H4 (cell line): ENCODE data around the gene PDGFD. TPM values are rescaled to one million over a fixed set of nuclear protein-coding genes. Genes with fewer than 3 reads are reported as not detected.
A peak's percentile ranks its signal among the peaks of the same experiment; 100 is the strongest.

ENCODE experiments used
- DNase-seq: peaks from one replicate; pipeline ENCODE4 v3.0.0-alpha.2; 2015; ENCODE audit warnings: low spot score
- total RNA-seq: library from RNA; depleted of rRNA; stranded (reverse); fragments of >200 nt; shearing (Covaris generic); gene quantifications from 2 replicates; pipeline ENCODE4 v1.2.3, GENCODE V29; 2014

The PDGFD gene
- total RNA-seq, 1 experiment from 2014 or later = 5.3 TPM

DNA sequence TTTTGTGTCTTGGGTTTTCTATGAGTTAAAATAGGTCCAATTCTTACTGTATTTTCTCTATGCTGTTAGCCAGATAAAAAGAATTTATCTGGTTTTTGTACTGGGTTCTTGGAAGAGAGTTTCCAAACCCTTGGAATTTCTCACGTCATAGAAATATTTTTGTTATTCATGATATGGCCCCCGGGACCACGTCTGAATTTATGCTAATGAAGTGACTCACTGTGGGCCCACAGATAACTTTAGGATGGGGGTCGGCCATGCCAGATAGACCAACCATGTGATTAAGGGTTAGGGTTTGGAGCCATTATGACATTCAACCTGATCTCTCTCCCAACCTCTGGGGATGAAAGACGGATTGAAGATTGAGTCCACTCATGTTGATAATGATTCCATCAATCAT lies 163.1 kb downstream of the PDGFD start:
- no peak for DNase-seq

DNA sequence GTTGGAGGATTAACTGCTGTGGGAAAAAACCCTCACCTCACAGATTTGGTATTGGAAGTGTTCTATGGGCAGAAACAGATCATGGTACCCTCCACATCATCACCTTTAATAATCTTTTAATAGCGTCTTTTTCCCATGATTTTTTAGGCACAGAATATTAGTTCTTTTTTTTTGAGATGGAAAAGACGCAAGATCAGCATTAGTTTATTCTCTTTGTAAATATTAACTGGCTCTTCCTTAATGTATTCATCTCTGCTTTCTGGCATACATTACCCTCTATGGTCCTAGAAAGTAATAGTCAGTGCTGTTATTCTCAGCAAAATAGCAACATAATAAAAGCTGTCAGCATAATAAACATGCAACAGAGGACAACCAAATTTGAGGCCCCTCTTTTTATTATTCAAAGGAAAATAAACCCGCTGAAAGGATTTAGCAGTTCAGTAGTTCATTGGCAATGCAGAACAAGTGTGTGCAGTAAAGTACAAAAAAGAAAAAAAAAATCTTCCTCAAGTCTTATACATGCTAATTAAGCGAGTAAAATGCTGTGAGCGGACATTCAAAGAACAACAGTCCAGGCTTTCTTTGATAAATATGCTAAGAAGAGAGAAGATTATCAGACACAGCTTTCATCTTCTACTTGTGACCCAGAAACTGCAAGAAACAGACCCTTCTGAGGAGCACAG lies 165.0 kb downstream of the PDGFD start:
- no peak for DNase-seq

DNA sequence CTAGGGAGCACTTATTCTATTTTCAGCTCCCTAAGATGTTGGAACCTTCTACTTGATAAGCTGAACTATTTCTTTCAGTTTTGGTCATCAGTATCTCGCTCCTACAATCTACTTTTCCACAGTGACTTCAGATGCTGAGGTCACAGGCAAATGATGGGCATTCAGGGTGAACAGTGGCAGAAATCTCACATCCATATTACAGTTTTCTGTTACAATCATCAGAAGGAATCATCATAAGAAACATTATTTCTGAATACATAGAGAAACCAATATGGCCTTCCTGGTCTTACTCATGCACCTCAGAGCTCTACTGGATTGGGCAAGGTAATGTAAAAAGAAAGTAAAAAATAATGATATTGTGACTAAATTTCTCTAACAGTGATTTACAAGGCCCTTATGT lies 166.9 kb downstream of the PDGFD start:
- DNase-seq = no peak

DNA sequence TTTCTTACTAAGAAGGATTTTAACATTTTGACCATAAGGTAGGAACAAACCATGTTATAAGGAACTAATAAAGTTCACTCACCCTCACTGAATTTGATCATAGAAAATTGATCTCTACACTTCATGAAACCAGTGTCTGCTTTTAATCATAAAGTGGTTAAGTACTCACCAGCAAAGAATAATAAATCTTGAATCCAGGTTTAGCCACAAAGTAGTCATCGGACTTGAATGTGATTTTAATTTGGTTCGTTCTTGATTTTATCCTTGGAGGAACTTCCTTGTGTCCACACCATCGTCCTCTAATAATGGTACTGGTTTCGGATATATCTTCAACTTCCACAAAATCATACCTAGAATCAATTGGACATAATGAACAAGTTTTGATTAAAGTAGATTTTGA lies 168.1 kb downstream of the PDGFD start:
- DNase-seq = no peak

DNA sequence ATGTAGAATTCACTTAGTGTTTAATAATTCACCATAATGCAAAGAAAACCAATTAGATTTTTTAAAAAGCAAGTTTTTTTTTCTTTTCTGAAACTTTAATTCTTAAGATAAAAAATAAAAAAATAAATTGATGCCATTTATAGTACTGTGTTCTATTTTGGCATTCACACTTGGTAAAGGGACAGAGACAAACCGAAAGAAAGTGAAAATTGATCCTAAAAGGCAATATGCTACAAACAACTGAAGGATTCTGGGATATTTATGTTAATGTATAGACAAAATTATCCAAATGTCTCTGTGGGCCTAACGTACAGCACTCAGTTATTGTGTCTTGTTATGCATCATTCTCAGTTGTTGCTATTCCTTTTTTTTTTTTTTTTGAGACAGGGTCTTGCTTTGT lies 169.4 kb downstream of the PDGFD start:
- DNase-seq = no peak

DNA sequence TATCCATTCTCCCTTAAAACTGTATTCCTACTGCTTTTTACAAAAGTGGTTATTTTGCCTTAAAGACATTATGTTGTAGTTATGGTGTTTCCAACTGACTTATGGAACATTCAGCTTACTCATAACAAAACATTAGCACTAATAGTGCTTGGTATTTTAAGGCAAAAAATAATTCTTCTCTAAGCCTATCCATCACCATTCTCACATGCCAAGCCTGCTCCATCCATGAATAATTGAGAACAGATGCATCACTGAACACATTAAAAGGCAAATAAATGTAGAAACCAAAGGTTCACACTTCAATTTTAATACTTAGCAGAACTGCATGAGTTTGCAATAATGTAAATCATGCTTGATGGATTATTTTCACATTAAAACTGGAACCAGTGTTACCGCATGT lies 169.9 kb downstream of the PDGFD start:
- no peak for DNase-seq

DNA sequence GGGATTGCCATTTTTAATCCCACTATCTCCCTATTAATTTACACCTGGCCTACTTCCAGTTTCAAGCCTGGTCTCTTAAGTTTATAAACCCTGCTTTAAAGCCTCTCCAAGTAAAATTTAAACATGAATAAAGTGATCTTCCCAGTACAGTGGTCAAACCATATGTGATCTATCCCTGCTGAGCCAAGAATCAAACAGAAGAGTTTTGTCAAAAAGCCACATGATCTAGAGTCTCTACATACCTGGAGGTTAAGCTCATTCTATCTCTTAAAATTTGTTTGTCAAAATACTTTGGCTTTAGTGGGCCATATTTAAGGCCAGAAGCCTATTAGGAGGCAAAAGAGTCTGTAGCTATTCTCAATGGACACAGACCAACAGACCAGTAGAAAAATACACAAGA lies 170.4 kb downstream of the PDGFD start:
- no peak for DNase-seq

DNA sequence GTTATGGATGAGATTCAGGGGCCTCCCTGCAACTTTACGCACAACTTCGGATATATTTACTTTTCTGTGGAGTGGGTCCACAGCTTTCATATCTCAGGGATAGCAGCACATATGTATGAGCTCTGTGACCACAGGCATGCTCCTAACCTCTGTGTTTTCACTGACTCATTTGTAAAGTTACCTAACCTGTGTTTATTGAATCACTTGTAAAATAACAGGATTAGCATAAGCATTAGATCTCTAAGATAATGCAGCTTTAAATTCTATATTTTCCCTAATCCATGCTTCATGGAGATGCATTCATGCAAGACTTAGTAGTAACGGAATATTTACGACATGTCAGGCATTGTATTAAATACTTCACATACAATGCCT lies 175.4 kb downstream of the PDGFD start:
- peak; percentile 60 for DNase-seq

DNA sequence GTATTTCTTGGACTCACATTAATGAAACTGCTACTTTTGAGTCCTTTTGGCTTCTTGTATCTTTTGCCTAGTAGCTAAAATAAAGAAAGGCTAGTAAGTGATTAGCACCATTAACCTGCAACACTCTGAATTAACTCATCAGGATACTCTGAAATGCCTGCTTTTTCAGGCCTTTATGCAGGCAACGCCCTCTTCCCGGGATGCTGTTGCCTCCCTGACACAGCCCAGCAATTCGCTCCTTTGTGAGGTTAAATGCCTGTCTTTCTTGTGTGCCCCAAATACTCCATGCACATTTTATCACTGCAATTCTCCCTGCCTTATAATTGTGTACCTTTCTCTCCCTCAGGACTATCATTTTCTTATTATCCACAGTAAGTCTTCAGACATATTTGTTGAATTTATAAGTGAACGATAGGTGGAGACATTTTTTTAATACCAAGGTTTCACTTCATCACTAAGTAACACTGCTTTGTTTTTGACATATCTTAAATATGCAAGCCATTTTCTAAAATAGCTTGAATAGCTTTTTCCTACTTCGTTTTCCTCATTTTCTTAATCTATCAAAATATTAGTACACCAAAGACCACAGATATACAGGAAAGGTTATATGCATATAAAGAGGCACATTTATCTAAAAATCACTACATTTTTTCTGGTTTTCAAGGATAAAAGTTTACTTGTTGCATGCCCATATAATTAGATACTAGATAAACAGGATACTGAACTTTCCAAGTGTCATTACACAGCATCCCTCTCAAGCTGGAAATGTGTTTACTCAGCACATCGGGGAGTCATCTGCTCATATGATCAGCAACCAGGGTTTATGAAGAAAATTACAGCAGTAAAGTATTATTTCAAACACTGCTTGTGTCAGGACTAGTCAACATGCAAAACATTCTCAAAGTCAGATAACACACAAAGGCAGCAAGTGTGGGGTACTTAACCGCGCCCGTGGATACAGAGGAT lies 176.0 kb downstream of the PDGFD start:
- peak; percentile 21 for DNase-seq

DNA sequence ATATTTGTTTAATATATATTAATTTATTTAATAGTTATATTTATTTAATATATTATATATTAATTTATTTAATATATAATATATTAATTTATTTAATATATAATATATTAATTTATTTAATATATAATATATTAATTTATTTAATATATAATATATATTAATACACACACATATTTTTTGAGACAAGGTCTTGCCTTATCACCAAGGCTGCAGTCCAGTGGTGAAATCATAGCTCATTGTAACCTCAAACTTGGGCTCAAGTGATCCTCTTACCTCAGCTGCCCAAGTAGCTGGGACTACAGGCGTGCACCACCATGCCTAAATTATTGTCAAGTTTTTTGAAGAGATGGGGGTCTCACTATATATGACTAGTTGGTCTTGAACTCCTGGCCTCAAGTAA lies 178.9 kb downstream of the PDGFD start:
- DNase-seq = no peak

DNA sequence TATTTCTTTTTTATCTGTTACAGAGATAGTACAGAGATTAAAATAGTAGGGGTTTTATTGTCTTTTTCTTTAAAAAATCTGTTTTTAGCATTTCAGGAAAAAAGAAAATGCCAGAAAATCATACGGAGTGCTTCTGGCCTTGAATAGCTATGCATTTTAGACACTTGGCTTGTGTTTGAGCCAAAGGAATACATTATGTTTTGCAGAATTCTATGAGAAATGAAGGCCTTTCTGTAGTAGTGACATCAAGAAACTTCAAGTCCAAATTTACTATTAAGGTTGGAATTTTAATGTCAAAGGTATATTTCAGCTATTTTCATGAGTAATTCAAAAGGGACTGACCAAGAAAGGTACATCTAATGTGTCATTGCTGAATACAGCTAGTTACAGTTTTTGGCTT lies 183.8 kb downstream of the PDGFD start:
- DNase-seq = no peak

DNA sequence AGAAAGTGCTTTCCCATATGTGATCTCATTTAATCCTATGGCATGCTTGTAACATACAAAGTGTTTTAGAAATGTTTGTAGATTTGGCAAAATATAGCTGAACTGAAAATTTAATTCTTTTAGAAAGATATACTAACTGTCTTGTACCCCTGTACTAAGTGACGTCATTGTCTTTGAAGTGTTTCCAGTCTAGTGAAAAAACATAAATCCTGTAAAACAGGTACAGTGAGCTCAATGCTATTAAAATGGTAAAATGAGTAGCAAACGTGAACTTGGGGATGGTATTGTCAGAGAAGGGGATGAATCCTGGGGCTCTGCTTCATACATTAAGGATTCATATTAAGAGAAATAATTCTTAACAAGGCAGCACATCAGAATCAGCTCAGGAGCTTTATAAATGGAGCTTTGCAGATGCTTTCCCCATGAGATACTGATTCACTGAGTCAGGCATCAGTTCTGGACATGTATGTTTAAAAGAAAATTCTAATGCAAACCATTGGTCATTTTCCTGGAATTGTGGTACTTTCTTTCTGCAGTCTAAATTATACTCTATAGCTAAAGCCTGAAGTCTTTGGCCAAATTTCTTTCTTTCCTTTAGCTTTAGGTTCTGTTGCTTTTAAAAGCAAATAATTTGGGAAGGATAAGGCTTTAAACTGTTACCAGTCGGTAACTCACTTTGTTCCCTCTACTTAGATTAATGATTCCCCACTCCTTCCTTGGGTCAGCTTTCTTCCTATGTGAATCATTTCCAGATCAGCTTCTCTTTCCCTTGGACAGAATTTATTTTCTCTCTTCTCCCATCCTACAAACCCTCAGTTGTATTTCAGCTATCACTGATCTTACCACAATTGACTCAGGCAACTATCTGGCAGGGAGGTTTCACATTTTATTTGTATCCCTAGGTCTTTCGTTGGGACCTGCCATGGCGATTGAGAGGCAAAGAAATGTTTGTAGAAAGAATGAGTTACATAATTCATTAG lies 185.0 kb downstream of the PDGFD start:
- no peak for DNase-seq

DNA sequence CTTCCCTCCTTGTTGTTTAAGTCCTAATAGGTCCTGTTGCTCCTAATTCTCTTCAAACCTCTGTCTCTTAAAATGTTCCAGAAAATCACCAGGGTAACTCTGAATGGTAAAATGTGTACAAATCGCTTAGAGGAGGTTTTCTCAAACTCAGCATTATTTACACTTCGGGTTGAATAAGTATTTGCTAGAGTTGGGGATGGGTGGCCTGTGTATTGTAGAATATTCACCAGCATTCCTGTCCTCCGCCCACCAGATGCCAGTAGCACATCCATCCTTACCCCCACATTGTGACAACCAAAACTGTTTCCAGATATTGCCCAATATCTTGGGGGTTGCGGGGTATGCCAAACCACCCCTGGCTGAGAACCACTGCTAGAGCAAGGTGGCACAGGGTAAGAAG lies 191.9 kb downstream of the PDGFD start:
- DNase-seq = no peak

DNA sequence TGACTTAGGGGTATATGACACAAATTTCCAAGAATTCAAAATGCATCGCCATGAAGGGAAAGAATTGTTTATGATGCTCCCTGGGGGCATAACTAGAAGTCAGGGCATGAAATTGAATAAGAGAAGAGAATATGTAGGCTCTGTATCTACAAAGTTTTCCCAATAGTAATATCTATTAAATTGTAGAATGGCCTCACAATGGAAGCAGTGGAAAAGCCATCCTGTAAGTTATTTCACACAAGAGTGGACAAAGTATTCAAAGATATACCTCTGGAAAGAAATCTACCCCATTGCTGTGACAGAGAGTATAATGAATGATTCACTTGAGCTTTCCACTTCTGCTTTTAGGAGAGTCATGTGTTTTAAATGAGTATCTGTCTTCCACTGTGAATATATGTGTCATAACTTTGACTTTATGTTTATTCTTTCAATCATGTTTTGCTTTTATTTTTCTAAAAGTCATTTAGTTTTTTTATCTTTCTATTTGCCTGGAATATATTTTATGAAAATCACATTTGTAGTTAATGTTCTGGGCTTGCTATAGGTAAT lies 193.2 kb downstream of the PDGFD start:
- no peak for DNase-seq

DNA sequence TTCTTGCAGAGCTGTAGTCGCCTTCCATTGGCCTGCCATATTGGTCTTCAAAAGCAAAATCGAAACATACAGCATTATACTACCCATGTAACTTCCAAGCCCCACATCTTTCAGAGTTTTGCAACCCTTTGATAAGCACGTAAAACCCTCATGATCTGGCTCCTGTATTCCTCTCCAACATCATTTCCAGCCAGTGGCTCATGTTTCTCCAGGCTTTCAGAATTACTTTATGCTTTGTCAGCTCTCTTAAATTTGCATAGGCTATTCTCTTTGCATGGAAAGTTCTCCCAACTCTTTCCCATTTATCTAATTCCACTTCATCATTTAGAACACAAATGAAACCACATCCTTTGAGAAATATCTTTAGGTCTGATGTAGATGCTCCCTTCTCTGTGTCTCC lies 195.3 kb downstream of the PDGFD start:
- DNase-seq = no peak

DNA sequence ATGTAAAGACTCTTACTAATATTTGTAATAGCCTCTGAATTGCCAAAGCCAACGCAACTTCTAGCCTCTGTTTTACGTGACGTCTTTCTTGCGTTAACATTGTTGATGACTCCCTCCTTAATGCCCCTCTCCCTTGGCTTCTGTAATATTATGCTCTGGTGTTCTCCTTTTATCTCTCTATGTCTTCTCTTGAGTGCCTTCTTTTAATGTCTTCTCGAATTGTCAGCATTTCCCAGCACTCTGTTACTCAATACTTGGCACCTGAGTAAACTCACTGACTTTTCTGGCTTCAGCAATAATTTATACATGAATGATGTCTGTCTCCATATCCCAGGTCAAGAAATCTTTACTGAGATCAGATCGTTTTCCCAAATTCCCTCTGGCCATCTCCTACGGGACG lies 196.0 kb downstream of the PDGFD start:
- no peak for DNase-seq

DNA sequence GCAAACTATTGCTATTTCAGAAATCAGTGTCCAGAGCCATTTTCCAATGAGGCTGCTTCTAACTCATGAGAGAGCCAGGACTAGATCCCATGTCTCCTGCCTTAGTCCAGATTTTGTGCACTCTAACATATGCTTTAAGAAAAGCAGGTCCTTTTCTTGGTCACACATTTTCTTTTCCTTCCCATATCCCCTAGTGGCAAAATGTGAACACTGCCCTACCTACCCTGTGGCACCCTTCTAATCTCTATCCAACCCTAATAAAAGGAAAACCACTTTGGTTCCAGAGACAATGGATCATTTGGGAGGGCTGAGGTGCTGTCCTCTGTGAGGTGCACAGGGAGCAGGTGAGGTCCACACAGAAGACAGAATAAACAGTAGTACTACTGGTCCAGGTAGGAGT lies 199.6 kb downstream of the PDGFD start:
- no peak for DNase-seq

DNA sequence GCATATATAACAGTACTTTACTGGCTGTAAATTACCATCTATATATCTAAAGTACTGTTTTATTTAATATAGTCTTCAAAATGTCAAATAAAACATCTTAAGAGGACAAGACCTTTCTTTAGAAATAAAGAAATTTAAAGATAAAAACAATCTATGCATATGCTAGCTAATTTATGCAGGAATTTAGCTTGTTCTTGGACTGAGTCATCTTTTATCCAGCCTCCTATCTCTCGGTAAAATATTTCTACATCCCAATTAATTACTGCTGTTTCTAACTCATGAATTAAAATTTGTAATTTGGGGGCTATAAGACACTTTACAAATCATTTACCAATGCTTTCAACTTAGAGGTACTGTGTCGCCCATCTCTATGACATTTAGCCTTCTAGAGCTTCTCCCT lies 200.3 kb downstream of the PDGFD start:
- no peak for DNase-seq

DNA sequence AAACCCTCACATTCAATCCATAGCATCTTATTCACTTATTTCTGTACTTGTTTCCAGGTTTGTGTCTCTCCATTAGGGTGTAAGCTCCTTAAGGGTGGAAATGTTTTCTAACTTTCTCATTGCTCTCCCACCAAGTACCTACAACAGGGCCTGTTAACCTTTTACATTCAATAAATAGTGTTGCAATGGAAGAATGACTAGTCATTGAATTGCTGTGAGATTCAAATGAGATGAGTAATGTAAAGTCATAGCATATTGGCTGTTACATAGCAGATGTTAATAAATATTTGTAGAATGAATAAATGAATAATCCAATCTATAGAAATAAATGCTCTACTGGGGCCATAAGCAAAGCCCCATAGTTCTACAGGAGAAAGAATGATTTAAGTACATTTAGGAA lies 202.9 kb downstream of the PDGFD start:
- DNase-seq = no peak

DNA sequence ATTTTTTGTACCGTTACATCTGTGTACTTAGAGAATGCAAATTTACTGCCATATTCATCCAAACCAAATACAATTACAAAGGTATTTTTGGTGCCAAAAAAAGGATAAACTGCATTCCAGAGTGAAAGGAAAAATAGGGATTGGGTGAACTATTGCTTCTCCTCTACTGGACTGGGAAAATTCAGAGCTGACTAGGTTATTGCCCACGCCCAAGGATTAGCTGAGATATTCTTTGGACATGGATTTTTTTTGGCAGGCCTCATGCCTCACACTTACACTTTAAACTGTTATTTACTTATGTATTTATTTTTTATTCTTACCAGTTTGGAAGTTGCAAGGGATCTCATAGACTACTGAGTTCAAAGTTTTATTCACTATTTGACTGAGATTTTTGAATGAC lies 203.8 kb downstream of the PDGFD start:
- no peak for DNase-seq

DNA sequence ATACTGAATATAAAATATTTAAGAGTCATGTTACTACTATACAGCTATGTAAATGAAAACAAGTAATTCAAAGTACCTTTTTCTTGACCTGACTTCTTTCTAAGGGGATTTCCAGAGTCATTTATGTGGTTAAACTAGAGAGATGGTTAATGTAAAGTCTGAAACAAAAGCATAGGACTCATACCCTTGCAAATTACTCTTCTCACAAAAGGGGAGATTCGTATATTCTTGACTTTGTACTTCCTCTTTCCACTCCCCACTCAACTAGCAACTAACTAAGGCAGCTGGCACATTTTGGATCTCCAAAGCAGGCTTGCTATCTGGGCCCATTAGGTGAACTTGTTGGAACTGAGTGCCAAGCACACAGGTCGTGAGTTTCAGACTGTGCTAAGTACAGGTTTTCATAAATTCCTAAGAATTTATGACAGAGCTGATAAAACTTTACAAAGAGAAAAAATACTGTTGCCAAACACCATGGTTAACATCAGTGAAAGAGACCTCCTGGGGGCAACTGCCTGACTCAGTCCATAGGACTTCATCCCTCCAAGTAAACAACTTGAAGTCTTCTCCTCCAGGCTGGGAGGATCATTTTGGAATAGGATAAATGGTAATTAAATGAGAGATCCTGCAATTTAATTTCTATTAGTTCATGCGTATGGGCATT lies 204.5 kb downstream of the PDGFD start:
- no peak for DNase-seq
